GM23338 (cell line): ENCODE results near the gene CARNS1. TPM values are rescaled to one million over a fixed set of nuclear protein-coding genes. Genes with fewer than 3 reads are reported as not detected.

ENCODE experiments used
- ATAC-seq: fragments of 200-7000 bp; cut with Tn5 transposase; 3 replicates; pipeline ENCODE4 v1.9.1; 2020
- DNase-seq: peaks from one replicate; pipeline ENCODE4 v3.0.0-alpha.2; 2015; ENCODE audit warnings: low spot score
- H2AFZ ChIP-seq: fragments of 200-600 bp; sonication (generic); 2 replicates; pipeline ENCODE4 v1.8.0; 2016; ENCODE audit warnings: antibody characterized with exemption, mild to moderate bottlenecking, moderate library complexity
- H3F3A ChIP-seq: fragments of 200-600 bp; sonication (generic); replicated peaks from 2 replicates; pipeline ENCODE4 v1.8.0; 2017; ENCODE audit warnings: antibody characterized with exemption, mixed run types, low read depth
- H3K27ac ChIP-seq: fragments of 200-600 bp; sonication (generic); 2 replicates; pipeline ENCODE4 v1.6.1; 2016; ENCODE audit warnings: low read depth
- H3K27me3 ChIP-seq: fragments of 200-600 bp; sonication (generic); 2 replicates; pipeline ENCODE4 v1.8.0; 2016; ENCODE audit warnings: mild to moderate bottlenecking, mixed run types, moderate library complexity; ENCODE audit not compliant: insufficient read depth
- H3K36me3 ChIP-seq: fragments of 200-600 bp; sonication (generic); 2 replicates; pipeline ENCODE4 v1.8.0; 2016; ENCODE audit warnings: mild to moderate bottlenecking; ENCODE audit not compliant: insufficient read depth
- H3K4me1 ChIP-seq: fragments of 200-600 bp; sonication (generic); 2 replicates; pipeline ENCODE4 v1.8.0; 2016; ENCODE audit warnings: mild to moderate bottlenecking, moderate library complexity; ENCODE audit not compliant: insufficient read depth
- H3K4me2 ChIP-seq: fragments of 200-600 bp; sonication (generic); 2 replicates; pipeline ENCODE4 v1.7.1; 2017; ENCODE audit warnings: mixed run types
- H3K4me3 ChIP-seq: fragments of 200-600 bp; sonication (generic); 2 replicates; pipeline ENCODE4 v1.6.1; 2016; ENCODE audit warnings: mixed run types
- H3K79me2 ChIP-seq: fragments of 200-600 bp; sonication (generic); replicated peaks from 2 replicates; pipeline ENCODE4 v1.8.0; 2017; ENCODE audit warnings: mild to moderate bottlenecking; ENCODE audit not compliant: insufficient read depth
- H3K9me2 ChIP-seq: fragments of 200-600 bp; sonication (generic); 2 replicates; pipeline ENCODE4 v1.8.0; 2017; ENCODE audit not compliant: insufficient read depth
- H4K20me1 ChIP-seq: fragments of 200-600 bp; sonication (generic); replicated peaks from 2 replicates; pipeline ENCODE4 v1.8.0; 2017; ENCODE audit warnings: mild to moderate bottlenecking; ENCODE audit not compliant: insufficient read depth
- H3K27ac Mint-ChIP-seq: 2 replicates; pipeline ENCODE4 v1.8.0; 2020; ENCODE audit warnings: inconsistent platforms, mild to moderate bottlenecking, moderate library complexity, mixed read lengths
- H3K27me3 Mint-ChIP-seq: 3 replicates; pipeline ENCODE4 v1.8.0; 2022; ENCODE audit warnings: low read depth, mild to moderate bottlenecking, moderate library complexity, mixed read lengths, inconsistent platforms; ENCODE audit not compliant: insufficient read depth, poor library complexity
- H3K36me3 Mint-ChIP-seq: 3 replicates; pipeline ENCODE4 v1.8.0; 2021; ENCODE audit warnings: low read depth, mild to moderate bottlenecking, inconsistent platforms, moderate library complexity, mixed read lengths
- H3K4me1 Mint-ChIP-seq: 3 replicates; pipeline ENCODE4 v1.8.0; 2020; ENCODE audit warnings: mild to moderate bottlenecking, inconsistent platforms, mixed read lengths
- H3K4me3 Mint-ChIP-seq: 3 replicates; pipeline ENCODE4 v1.8.0; 2021; ENCODE audit warnings: moderate library complexity, mild to moderate bottlenecking, inconsistent platforms, mixed read lengths
- H3K9me3 Mint-ChIP-seq: 3 replicates; pipeline ENCODE4 v1.8.0; 2020; ENCODE audit warnings: moderate library complexity, mild to moderate bottlenecking, inconsistent platforms, mixed read lengths
- CREB1 ChIP-seq: fragments of 250-450 bp; sonication (Bioruptor Pico); IDR thresholded peaks from 2 replicates; pipeline ENCODE4 v1.5.0; 2020; ENCODE audit warnings: low read depth, mild to moderate bottlenecking, moderate library complexity
- CTCF ChIP-seq, 2 experiments: fragments of 200-600 bp in 1 of 2; sonication (generic) in 1 of 2; conservative IDR thresholded peaks; 2 replicates each; pipeline versions ENCODE4 v1.5.1 to v1.6.1; 2016 to 2017; ENCODE audit warnings: antibody characterized with exemption in 2 of 2, low read depth in 2 of 2, mild to moderate bottlenecking in 2 of 2, moderate library complexity in 1 of 2
- ETS1 ChIP-seq: IDR thresholded peaks from 2 replicates; pipeline ENCODE4 v1.6.1; 2016; ENCODE audit warnings: antibody characterized with exemption
- EZH2 ChIP-seq: fragments of 200-600 bp; sonication (generic); IDR thresholded peaks from one replicate; pipeline ENCODE4 v1.8.0; 2017; ENCODE audit warnings: antibody characterized with exemption, mild to moderate bottlenecking, low read depth; ENCODE audit not compliant: unreplicated experiment
- EZH2phosphoT487 ChIP-seq: fragments of 200-600 bp; sonication (generic); IDR thresholded peaks from one replicate; pipeline ENCODE4 v1.8.1; 2018; ENCODE audit warnings: antibody characterized with exemption; ENCODE audit not compliant: unreplicated experiment
- JUNB ChIP-seq: IDR thresholded peaks from one replicate; pipeline ENCODE4 v1.6.1; 2016; ENCODE audit warnings: antibody characterized with exemption; ENCODE audit not compliant: unreplicated experiment
- NANOG ChIP-seq: IDR thresholded peaks from 2 replicates; pipeline ENCODE4 v1.6.1; 2016; ENCODE audit warnings: antibody characterized with exemption, borderline replicate concordance
- POLR2AphosphoS5 ChIP-seq: IDR thresholded peaks from 2 replicates; pipeline ENCODE4 v1.6.1; 2016; ENCODE audit warnings: antibody characterized with exemption, low read depth
- REST ChIP-seq: IDR thresholded peaks from one replicate; pipeline ENCODE4 v1.6.1; 2018; ENCODE audit warnings: antibody characterized with exemption; ENCODE audit not compliant: unreplicated experiment
- STAT1 ChIP-seq: IDR thresholded peaks from one replicate; pipeline ENCODE4 v1.6.1; 2016; ENCODE audit warnings: antibody characterized with exemption; ENCODE audit not compliant: unreplicated experiment
- ZNF114 ChIP-seq: fragments of 250-450 bp; sonication (Bioruptor Pico); IDR thresholded peaks from 2 replicates; pipeline ENCODE4 v1.5.0; 2020; ENCODE audit warnings: mild to moderate bottlenecking, moderate library complexity
- ZNF331 ChIP-seq: fragments of 250-450 bp; sonication (Bioruptor Pico); IDR thresholded peaks from 2 replicates; pipeline ENCODE4 v1.5.0; 2020; ENCODE audit warnings: low read depth, mild to moderate bottlenecking, moderate library complexity
- ZNF462 ChIP-seq: fragments of 250-450 bp; sonication (Bioruptor Pico); IDR thresholded peaks from 2 replicates; pipeline ENCODE4 v1.5.0; 2020; ENCODE audit warnings: mild to moderate bottlenecking, moderate library complexity
- polyA plus RNA-seq: library from polyadenylated mRNA; unstranded; fragments of >200 nt; fragmentation: Nextera tagmentation; extraction: Ambion mirVana; gene quantifications from 2 replicates; pipeline ENCODE4 v1.2.1, GENCODE V29; 2016
- total RNA-seq: library from RNA; depleted of rRNA; stranded (reverse); fragments of >200 nt; shearing (Covaris generic); gene quantifications from 2 replicates; pipeline ENCODE4 v1.2.3, GENCODE V29; 2014

Gene CARNS1
- total and polyA plus RNA-seq, 2 experiments from 2014 or later: 0.52 to 0.76 TPM

GRCh38 chr11:67405196-67405567, 10.3 kb upstream of the CARNS1 start:
- Mint-ChIP-seq H3K9me3 (no peaks in the 10 kb centered on the region), H3K27me3 (peaks cover 20% of the 10 kb centered on the region), H3K4me1 (peaks cover 21% of the 10 kb centered on the region), H3K36me3 (peaks cover 5% of the 10 kb centered on the region), H3K27ac (no peak overlapping the region), H3K4me3 (no peak overlapping the region)
- H3K36me3 ChIP-seq: no peaks in the 10 kb centered on the region
- H3K4me3 ChIP-seq: no peak overlapping the region
- H3K79me2 ChIP-seq: peaks cover 10% of the 10 kb centered on the region
- TF ChIP-seq NANOG: no peak
- TF ChIP-seq ZNF331 (CRISPR knock-in tag): no peak
- TF ChIP-seq ETS1: no peak
- no peak for TF ChIP-seq CREB1 (CRISPR knock-in tag)
- TF ChIP-seq JUNB: no peak
- no peak for TF ChIP-seq STAT1
- TF ChIP-seq EZH2: no peak
- no peak for TF ChIP-seq ZNF114 (CRISPR knock-in tag)
- no peak for TF ChIP-seq REST
- no peak for TF ChIP-seq CTCF (conservative IDR thresholded peaks at IDR 0.05; ENCODE audit: low read depth in 2 of 2)
- TF ChIP-seq ZNF462 (CRISPR knock-in tag): no peak
- TF ChIP-seq POLR2AphosphoS5: no peak
- no peak for TF ChIP-seq EZH2phosphoT487
- H3F3A ChIP-seq: no peaks in the 10 kb centered on the region
- no peak for DNase-seq
- ATAC-seq: no peak
- peaks cover 6% of the 10 kb centered on the region; the same call in 1 of the 2 replicates for H4K20me1 ChIP-seq
- no peaks in the 10 kb centered on the region for H3K27me3 ChIP-seq
- H3K27ac ChIP-seq: no peak overlapping the region
- H3K9me2 ChIP-seq: no peaks in the 10 kb centered on the region
- no peak overlapping the region for H2AFZ ChIP-seq
- H3K4me1 ChIP-seq: peaks cover 13% of the 10 kb centered on the region; the same call in 1 of the 2 replicates
- no peak overlapping the region for H3K4me2 ChIP-seq
